ENCODE measurements around the gene ZMPSTE24. TPM values are rescaled to one million over a fixed set of nuclear protein-coding genes. Genes with fewer than 3 reads are reported as not detected.

ZMPSTE24 gene
- total RNA-seq, 1 experiment from 2014 or later: 31.3 TPM

DNA sequence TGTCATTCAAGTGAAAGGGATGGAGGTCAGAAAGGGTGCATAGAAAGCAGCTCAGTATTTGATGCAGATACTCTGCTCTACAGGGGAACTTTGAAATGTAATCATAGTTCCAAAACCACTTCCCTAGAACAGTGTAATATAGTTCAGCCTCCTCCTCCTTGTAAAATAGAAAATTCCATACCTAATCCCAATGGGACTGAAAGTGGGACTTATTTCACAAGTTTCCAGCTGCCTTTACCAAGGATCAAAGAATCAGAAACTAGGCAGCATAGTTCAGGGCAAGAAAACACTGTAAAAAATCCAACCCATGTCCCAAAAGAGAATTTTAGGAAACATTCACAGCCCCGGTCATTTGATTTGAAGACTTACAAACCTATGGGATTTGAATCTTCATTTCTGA, 18.4 kb upstream of the ZMPSTE24 start:
- Mint-ChIP-seq H3K9me3 (ENCODE audit: unreplicated experiment) (no peaks in the 10 kb centered on the region), H3K4me3 (ENCODE audit: unreplicated experiment) (no peak overlapping the region), H3K27me3 (ENCODE audit: insufficient read depth, unreplicated experiment) (no peaks in the 10 kb centered on the region), H3K36me3 (ENCODE audit: insufficient read depth, unreplicated experiment) (peaks cover 41% of the 10 kb centered on the region), H3K4me1 (ENCODE audit: insufficient read depth, unreplicated experiment) (peaks cover 9% of the 10 kb centered on the region), H3K27ac (ENCODE audit: low read depth, unreplicated experiment) (no peak overlapping the region)
- no peak for DNase-seq (ENCODE audit: unreplicated experiment)
- ChIA-PET POLR2A (interaction anchor here (0.6 to 2.1 kb wide), 3 partner anchors 16 to 34 kb away, joined by 3 to 4 read pairs (median 3); no protein-coding TSS in a partner anchor), CTCF (interaction anchor here (0.6 to 1.7 kb wide), 4 partner anchors 9 to 99 kb away, joined by 3 to 5 read pairs (median 4); no protein-coding TSS in a partner anchor)
- TF ChIP-seq, protein P1, sequence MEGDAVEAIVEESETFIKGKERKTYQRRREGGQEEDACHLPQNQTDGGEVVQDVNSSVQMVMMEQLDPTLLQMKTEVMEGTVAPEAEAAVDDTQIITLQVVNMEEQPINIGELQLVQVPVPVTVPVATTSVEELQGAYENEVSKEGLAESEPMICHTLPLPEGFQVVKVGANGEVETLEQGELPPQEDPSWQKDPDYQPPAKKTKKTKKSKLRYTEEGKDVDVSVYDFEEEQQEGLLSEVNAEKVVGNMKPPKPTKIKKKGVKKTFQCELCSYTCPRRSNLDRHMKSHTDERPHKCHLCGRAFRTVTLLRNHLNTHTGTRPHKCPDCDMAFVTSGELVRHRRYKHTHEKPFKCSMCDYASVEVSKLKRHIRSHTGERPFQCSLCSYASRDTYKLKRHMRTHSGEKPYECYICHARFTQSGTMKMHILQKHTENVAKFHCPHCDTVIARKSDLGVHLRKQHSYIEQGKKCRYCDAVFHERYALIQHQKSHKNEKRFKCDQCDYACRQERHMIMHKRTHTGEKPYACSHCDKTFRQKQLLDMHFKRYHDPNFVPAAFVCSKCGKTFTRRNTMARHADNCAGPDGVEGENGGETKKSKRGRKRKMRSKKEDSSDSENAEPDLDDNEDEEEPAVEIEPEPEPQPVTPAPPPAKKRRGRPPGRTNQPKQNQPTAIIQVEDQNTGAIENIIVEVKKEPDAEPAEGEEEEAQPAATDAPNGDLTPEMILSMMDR (IDR thresholded peaks at IDR 0.05; ENCODE audit: unreplicated experiment): no peak
- intact Hi-C loops (cut with micrococcal nuclease): no loop called here
- BruUV-seq (replicated peaks): no TSS peak

DNA sequence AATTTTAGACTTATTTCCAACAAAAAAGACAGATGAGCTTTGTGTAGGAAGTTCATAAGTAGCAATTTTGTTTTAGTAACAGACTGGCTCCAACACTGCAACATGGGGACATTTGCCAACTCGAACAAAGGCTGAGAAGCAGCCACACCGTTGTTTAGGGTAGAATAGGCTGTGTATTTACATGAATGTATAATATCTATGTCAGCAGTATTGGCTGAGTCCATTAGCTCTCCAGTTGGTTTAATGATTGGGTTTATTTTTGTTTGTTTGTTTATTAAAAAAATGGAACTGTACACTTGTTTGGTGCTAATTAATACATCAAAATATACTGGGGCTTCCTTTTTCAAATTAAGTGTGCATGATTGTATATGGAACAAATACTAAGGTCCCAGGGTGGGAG, 17.6 kb upstream of the ZMPSTE24 start:
- ChIA-PET POLR2A (interaction anchor here (1.2 to 2.1 kb wide), 2 partner anchors 15 to 19 kb away, joined by 3 to 4 read pairs; no protein-coding TSS in a partner anchor), CTCF (interaction anchor here (1.2 to 2.7 kb wide), 3 partner anchors 8 to 87 kb away, joined by 3 to 14 read pairs (median 5); no protein-coding TSS in a partner anchor)
- H3K4me3 Mint-ChIP-seq (ENCODE audit: unreplicated experiment): no peak overlapping the region
- no TSS peak for BruUV-seq (replicated peaks)
- H3K27ac Mint-ChIP-seq (ENCODE audit: low read depth, unreplicated experiment): no peak overlapping the region
- H3K9me3 Mint-ChIP-seq (ENCODE audit: unreplicated experiment): no peaks in the 10 kb centered on the region
- no peaks in the 10 kb centered on the region for H3K27me3 Mint-ChIP-seq (ENCODE audit: insufficient read depth, unreplicated experiment)
- intact Hi-C loops (cut with micrococcal nuclease): no loop called here
- H3K4me1 Mint-ChIP-seq (ENCODE audit: insufficient read depth, unreplicated experiment): peaks cover 13% of the 10 kb centered on the region
- no peak for DNase-seq (ENCODE audit: unreplicated experiment)
- peaks cover 38% of the 10 kb centered on the region for H3K36me3 Mint-ChIP-seq (ENCODE audit: insufficient read depth, unreplicated experiment)
- TF ChIP-seq, protein P1 (IDR thresholded peaks at IDR 0.05; ENCODE audit: unreplicated experiment): no peak

DNA sequence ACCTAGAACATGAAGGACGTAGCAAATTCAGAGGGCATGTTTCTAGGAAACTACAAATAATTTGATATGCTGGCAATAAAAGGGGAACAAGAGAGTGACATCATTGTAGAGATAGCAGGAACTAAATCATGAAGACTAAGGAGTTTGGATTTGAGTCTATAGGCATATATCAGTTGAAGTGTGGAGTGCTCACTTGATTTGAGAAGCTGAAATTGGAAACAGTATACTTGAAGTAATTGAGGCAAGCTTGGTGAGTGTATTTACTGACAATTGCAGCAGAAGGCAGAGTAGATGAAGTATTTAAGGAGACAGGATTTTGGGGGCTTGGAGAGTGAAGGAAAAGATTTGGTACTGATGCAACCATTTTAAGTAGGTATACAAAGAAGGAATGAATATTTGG, 16.7 kb upstream of the ZMPSTE24 start:
- TSS peak; percentile 73 for BruUV-seq (replicated peaks)
- intact Hi-C loops (cut with micrococcal nuclease): no loop called here
- H3K9me3 Mint-ChIP-seq (ENCODE audit: unreplicated experiment): no peaks in the 10 kb centered on the region
- H3K27ac Mint-ChIP-seq (ENCODE audit: low read depth, unreplicated experiment): peak overlapping the region; percentile 13
- peaks cover 31% of the 10 kb centered on the region for H3K36me3 Mint-ChIP-seq (ENCODE audit: insufficient read depth, unreplicated experiment)
- no peaks in the 10 kb centered on the region for H3K27me3 Mint-ChIP-seq (ENCODE audit: insufficient read depth, unreplicated experiment)
- peaks cover 13% of the 10 kb centered on the region for H3K4me1 Mint-ChIP-seq (ENCODE audit: insufficient read depth, unreplicated experiment)
- no peak overlapping the region for H3K4me3 Mint-ChIP-seq (ENCODE audit: unreplicated experiment)
- TF ChIP-seq, protein P1 (IDR thresholded peaks at IDR 0.05; ENCODE audit: unreplicated experiment): no peak
- DNase-seq (ENCODE audit: unreplicated experiment): no peak
- CTCF ChIA-PET: interaction anchor here (0.7 to 2.7 kb wide), 4 partner anchors 88 to 633 kb away, joined by 3 to 14 read pairs (median 6); no protein-coding TSS in a partner anchor
- POLR2A ChIA-PET: interaction anchor here (0.6 to 2.3 kb wide), 8 partner anchors 11 to 88 kb away, joined by 3 to 7 read pairs (median 4); no protein-coding TSS in a partner anchor

DNA sequence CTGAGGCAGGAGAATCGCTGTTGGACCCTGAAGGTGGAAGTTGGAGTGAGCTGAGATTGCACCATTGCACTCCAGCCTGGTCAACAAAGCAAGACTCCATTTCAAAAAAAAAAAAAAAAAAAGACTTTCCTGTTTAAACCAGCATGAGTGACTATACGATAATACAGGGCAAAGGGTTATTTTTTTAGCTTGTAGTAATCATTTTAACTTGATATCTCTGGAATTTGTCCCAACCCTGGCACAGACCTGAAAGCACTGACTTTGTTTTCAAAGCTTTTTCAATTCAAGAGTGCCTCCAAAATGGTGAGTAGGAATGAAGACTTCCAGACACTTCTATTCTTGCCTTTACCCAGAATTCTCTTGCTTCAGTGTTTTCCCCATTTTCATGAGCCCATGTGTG, 14.7 kb upstream of the ZMPSTE24 start:
- POLR2A ChIA-PET: interaction anchor here (0.6 kb wide), 3 partner anchors 59 to 288 kb away, joined by 3 to 5 read pairs (median 3); no protein-coding TSS in a partner anchor

More for the DNA sequence above, 14.7 kb upstream of the ZMPSTE24 start:
- CTCF ChIA-PET: interaction anchor here (0.6 kb wide), 1 partner anchor 10 kb away, joined by 4 read pairs; no protein-coding TSS in a partner anchor
- TF ChIP-seq, protein P1 (IDR thresholded peaks at IDR 0.05; ENCODE audit: unreplicated experiment): no peak
- H3K4me1 Mint-ChIP-seq (ENCODE audit: insufficient read depth, unreplicated experiment): peaks cover 13% of the 10 kb centered on the region
- H3K4me3 Mint-ChIP-seq (ENCODE audit: unreplicated experiment): no peak overlapping the region
- H3K36me3 Mint-ChIP-seq (ENCODE audit: insufficient read depth, unreplicated experiment): peaks cover 17% of the 10 kb centered on the region
- H3K27me3 Mint-ChIP-seq (ENCODE audit: insufficient read depth, unreplicated experiment): no peaks in the 10 kb centered on the region
- H3K9me3 Mint-ChIP-seq (ENCODE audit: unreplicated experiment): no peaks in the 10 kb centered on the region
- peak overlapping the region; percentile 44 for H3K27ac Mint-ChIP-seq (ENCODE audit: low read depth, unreplicated experiment)
- DNase-seq (ENCODE audit: unreplicated experiment): no peak
- BruUV-seq (replicated peaks): no TSS peak
- intact Hi-C loops (cut with micrococcal nuclease): no loop called here
